Stimulated activated CD4-positive, alpha-beta T cell treated with anti-CD3 and anti-CD28 coated beads, Interleukin-15, amount 100 ng/mL, for 48 hours (primary cell): Measurements from ENCODE around the gene CREB5.
"Not testable (repeated sequence)": the region's sequence is repeated elsewhere in the genome, so short reads cannot be mapped to it uniquely, and the experiment has no call there.

Source experiments
- DNase-seq, 2 donors: peaks; one replicate each; pipeline ENCODE4 v3.0.0-alpha.2; 2020; ENCODE audit warnings: low read depth in 2 of 2

CREB5 gene

DNA sequence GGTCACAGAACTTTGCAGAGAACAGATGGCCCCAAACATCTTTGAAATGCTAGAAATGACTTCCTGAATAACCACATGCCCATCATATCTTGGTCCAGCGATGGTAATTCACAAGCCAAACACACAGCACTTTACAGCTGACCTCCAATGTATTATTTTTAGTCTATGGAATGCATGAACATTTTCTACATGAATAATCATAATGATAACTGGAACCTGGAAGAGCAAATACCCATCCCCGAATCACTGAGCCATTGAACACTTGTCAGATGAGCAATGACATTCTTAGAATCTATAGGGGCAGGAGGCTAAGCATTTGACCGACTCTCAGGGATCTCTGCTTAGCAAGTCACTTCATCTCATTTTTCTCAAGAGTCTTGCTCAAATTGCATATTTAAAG is 167.3 kb downstream of the CREB5 start:
- no peak for DNase-seq

DNA sequence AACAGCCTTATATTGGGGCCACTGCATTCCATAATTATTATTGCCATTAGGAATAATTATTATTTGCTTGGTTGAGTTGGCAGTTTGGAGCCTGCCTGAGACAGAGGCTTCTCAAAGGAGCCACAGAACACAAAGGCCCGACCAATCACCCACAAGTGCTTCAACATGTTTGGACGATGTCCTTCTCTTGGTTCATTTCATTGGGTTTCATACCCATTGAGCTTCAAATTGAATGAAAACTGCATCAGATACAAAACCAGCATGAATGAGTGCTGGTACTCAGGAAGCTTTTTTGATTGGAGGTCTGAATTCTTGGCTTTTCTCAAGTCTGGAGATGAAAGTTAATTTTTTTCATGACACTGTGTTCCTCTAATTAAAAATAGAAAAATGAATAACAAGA is 168.3 kb downstream of the CREB5 start:
- no peak for DNase-seq

GRCh38 chr7:28581351-28581750 is 169.0 kb downstream of the CREB5 start:
- no peak for DNase-seq

DNA sequence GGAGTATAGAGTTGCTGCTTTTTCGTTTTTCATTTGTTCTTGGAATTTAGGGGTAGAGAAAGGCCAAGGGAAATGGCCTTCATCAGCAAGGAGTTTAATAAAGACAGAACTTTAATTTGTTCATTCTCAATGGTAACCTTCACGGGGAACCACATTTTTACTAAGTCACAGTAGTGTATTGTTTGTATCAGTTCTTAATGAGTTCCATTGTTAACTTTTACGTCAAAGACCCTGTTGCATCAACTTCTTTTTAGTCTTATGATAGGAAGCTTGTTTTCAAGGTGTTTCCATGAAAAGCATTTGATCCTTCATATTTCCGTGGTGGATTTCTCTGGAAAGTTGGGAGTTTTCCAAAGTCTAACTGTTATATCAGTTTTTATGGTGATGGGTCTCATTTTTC is 169.9 kb downstream of the CREB5 start:
- no peak for DNase-seq

- no peak for DNase-seq
These were observed 171.9 kb downstream of the CREB5 start for GRCh38 chr7:28584235-28584634.

DNA sequence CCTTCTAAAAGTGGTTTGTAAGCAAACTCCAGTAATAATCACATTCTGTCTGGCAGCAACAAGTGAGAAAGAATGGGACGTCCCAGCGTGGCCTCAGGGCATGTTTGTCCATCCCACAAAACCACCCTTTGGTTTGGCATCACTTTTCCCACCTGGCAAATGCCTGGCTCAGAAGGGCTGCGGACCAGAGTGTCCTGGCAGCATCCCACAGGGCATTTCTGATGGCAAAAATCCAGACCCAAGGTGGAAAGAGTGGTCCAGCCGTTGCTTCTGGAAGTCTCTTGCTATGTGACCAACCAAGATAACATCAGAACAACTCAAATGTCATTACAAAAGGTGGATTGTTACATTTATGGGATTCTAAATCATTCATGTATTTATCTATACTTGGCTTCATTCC is 174.4 kb downstream of the CREB5 start:
- no peak for DNase-seq

DNA sequence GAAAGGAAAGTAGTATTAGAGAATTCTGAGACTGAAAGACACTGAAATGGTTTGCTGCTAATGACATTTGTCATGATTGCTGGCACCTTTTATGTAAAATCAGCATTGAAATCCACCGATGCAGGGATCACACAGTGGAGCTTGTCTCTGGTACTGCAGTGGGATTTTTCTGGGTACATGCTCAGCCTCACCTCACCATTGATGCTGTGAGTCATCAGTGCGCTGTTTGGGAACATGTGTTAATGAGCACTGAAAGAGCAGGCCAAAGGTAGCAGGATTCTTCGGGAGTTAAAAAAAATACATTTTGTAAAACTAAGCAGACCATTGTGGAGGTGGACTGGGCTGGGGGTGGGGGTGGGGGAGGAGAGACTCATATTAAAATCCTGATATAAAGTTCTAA is 174.9 kb downstream of the CREB5 start:
- no peak for DNase-seq

DNA sequence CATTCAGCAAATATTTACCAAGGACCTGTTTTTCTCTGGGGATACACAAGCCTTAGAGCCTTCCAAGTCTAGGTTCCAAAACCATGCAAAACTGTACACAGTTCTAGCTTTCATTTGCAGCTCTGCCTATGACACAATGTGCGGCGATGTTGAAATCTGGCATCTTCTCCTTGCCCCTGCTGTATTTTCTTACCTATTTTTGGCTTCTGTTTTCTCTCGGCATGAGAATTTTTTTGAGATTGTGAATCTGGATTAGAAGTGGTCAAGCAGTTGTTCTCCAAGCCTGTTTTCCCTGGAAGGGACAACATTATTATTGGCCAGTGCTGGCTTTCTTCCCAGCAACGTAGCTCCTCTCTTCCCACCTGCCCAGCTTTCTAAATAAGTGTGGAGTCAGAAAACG is 176.3 kb downstream of the CREB5 start:
- DNase-seq = no peak

GRCh38 chr7:28591041-28591674 is 178.8 kb downstream of the CREB5 start:
- no peak for DNase-seq

DNA sequence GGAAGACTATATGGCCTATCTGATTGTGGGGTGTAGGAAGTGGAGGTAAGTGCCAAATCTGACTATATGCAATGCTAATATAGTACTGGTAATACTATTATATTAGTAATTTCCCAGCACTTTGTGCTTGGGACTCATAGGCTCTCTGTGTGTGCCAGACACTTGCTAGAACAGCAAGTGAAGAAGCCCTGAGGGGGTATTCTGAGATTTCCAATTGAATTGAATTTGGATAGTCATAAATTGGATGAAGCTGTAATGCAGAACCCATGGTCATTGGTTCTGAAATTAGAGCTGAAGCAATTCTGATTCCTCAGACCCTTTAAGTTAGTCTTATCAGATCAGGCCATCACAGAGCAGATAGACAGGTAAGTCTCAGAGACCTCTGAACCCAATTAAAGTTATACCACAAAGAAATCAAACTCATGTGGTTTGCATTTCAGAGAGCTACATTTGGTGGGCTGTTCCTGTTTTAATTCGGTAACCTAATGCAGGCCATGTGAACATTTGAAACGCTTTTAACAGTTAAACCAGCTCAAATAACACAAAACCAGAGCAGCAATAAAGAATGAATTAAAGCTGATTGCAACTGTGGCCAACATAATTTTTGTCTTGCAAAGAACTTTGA is 179.5 kb downstream of the CREB5 start:
- no peak for DNase-seq

- DNase-seq = no peak
These were observed 180.5 kb downstream of the CREB5 start for GRCh38 chr7:28592861-28593260.

GRCh38 chr7:28595076-28595475 is 182.8 kb downstream of the CREB5 start:
- DNase-seq = no peak

DNA sequence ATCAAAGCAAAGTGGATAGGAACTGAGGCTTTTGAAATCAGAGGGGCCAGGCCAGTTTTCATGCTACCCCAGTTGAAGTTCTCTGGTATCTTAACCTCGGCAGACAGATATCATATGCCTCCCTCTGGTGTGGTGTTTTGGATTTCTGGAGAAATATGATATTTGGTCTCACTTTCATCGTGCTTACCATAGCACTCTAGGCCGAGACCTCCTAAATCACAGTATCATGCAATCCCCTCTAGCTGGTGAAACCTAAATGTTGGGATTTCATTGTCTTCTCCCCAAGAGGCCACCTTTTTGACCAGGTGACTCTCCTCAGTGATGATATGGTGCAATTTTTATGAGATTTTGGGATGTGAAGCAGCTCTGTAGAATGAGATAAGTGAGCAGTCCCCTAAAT is 183.5 kb downstream of the CREB5 start:
- no peak for DNase-seq

DNA sequence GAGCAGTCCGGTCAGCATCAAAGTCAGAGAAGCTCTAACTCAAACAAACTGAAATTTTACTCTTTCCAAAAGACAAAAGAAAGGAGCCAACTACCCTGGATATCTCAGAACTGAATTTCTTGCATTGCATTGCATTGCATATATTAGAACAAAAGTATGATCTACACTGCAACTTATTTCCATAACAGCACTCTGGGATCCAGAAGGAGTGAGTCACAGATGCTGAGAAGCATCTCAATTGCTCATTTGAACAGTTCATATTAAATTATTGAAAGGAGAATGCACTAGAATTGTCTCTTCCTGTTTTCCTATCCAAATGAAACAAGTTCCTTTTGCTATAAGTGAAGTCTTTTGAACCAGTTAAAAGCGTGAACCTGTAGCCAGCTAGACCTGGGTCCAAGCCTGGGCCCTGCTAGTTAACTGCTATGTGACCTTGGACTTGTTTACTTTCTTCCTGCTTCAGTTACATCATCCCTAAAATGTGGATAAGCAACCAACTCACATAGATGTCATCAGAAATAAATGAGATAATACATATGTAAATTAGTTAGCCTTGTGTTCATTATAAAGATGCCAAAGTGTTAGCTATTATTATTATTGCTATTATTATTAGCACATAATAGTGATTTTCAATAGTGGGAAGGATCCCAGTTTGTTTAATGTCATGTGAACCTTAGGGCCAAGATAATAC is 184.1 kb downstream of the CREB5 start:
- DNase-seq = no peak

DNA sequence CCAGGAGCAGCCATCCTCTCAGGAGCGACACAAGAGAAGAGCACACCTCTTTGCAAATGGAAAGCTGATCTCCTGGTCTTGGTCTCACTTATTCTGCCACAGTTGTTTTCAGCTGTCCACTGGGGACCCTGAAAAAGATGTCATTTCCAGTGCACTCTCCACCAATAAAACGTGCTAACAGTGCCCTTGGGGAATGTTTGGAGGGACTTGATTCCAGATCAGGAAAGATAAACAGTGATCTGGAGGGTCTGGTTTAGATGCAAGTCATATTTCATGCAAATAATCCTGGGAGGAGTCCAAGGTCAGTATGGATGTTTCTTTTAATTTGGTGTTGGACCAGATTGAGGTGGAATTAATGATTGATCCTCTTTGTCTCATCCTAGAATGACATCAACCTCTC is 185.0 kb downstream of the CREB5 start:
- DNase-seq = no peak

DNA sequence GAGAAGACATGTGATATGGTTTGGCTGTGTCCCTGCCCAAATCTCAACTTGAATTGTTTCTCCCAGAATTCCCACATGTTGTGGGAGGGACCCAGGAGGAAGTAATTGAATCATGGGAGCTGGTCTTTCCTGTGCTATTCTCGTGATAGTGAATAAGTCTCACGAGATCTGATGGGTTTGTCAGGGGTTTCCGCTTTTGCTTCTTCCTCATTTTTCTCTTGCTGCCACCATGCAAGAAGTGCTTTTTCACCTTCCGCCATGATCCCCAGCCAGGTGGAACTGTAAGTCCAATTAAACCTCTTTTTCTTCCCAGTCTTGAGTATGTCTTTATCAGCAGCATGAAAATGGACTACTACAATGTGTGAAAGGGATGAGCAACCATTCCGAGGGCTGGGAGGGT is 185.7 kb downstream of the CREB5 start:
- not testable (repeated sequence) for DNase-seq

DNA sequence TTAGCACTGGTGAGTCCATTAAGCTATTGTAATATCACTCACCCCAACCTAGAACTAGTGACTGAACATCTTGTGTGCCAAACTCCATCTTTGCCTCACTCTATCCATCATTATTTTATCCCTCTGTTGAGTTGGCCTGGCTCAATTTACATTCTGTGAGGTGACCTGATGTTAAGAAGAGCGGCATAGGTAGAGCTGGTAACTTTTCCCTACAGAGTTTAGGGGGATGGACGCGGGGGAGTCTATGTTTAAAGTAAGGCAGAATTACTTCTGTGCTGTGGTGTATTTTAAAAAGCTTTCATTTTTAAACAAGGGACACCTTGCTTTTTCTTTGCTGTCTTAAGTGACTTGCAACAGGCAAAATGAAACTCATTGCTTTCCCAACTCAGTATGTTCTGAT is 186.3 kb downstream of the CREB5 start:
- no peak for DNase-seq

DNA sequence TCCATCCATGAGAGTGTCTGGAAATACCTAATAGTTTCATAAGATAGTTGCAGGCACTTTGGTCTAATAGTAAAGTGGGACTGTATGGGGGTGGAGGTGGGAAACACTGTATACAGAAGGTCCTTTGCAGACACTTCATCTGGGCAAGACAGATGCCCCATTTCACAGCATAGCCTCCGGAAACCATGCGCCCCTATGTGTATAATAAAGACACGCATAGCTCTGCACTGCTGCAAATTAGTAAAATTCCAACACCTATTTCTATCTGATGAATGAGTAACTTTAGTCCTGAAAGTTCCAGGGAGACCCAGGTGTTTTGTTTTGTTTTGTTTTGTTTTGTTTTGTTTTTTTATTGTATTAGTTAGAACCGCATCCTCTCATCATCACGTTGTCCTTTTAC is 187.1 kb downstream of the CREB5 start:
- no peak for DNase-seq

DNA sequence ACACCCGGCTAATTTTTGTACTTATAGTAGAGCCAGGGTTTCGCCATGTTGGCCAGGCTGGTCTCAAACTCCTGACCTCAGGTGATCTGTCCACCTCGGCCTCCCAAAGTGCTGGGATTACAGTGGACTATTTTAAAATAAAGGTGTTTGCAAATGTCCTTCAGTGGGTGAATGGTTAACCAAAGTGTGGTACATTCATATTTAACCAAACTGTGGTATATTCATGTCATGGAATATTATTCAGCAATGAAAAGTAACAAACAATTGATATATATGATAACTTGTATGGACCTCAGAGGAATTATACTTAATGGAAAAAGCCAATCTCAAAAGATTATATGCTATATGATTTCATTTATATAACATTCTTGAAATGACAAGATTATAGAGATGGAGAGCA is 190.0 kb downstream of the CREB5 start:
- no peak for DNase-seq

DNA sequence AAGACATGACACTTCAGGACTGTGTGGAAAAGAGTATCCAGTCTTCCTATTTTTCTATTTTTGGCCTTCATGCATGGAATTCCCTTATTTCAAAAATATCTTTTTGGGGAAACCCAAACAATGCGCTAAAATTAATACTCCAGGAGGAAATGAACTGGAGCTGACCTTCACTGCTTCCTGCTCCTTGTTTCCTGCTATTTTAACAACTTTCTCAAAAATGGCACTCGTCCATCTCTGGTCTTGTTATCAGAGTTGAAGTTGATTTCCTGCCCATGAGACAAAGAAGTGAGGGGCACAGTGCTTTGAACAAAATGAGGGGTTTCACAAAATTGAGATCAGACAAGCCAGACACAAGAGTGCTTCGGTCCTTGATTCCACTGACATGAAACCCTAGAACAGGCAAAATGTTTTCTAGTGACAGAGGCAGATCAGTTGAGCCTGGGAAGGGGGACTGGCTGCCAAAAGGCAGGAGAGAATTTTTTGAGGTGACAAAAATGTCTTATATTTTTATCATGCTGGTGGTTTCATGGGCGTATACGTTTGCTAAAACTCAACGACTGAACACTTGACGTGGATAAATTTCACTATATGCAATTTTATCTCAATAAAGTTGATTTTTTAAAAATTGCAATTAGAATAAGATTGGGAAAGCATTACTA is 193.2 kb downstream of the CREB5 start:
- DNase-seq = no peak

DNA sequence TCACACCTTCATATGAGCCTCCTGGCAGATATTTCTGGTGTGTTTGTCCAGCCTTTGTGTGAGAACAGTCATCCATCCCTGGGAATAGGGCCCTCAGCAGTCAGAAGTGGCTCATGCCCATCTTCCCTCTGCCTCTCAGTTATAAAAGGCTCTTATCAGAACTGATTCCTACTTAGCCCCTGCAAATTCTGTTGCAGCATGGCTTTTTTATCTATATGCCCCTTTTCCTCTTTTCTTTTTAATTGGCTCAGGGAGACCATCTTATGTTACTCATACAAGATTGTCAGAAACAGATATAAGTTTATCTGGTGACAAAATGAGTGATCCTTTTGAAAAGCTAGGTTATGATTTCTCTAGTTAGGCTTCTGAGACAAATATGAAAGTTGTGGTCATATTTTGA is 194.1 kb downstream of the CREB5 start:
- no peak for DNase-seq

GRCh38 chr7:28607855-28608193 is 195.5 kb downstream of the CREB5 start:
- DNase-seq = no peak

GRCh38 chr7:28608237-28608656 is 195.9 kb downstream of the CREB5 start:
- DNase-seq = no peak
